GM21528 (cell line): ENCODE results near the gene IFI27L2.

Experiments used
- ATAC-seq: cut with Tn5 transposase; IDR thresholded peaks from one replicate; pipeline ENCODE4 v1.9.1; 2021; ENCODE audit warnings: mild to moderate bottlenecking, moderate library complexity; ENCODE audit not compliant: unreplicated experiment, low FRiP score

The IFI27L2 gene

DNA sequence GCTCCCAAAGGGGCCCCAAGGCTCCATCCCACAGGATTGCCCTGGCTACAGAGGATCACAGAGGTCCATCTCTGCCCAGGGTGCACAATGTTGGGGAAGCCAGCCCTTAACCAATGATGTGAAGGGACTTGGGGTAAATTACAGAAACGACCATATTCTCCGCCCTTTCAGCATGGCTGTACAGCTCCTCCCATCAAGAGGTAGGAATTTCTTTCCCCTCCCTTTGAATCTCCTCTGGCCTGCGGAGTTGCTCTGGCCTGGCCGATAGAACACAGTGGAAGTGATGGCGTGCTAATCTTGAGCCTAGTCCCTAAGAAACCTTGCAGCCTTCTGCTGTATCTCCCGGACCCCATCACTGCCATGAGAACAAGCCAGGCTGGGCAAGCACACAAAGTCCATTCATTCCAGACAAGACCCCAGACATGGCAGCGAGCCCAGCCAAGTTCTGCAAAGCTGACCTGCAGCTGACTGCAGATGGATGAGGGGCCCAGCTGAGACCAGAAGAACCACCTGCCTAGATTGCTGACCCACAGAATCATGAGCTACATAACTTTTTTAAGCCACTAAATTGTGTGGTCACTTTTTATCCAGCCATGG, 25.8 kb downstream of the IFI27L2 start:
- no peak for ATAC-seq

DNA sequence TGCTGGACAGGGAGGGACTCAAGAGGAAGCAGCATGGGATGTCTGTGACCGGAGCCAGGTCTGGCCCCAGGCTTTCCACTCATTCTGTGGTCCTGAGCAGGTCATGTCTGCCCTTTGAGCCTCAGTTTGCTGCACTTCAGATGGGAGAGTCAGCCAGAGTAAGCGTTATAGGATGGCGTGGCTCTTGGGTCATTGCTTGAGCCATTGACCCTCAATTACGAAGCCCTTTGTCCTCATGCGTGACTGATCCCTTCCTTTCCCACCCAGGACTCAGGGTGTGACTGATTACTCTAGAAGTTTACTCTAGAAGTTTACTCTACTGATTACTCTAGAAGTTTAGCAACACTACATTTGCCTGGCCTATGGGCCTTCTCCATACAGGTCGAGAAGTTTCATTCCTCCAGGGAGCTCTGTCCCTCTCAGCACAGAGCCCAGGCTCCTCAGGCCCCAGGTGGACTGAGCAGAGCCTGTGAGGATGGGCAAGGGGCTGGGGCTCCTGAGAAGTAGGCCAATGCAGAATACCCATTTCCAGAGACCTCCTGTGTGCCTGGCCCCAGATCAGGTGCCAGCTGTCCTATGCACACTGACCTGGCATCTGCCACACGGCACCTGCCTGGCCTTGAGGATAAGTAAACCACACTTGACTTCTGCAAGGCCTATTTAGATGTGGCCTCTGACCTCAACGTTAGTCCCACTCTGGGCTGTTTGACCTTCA, 26.5 kb downstream of the IFI27L2 start:
- ATAC-seq = no peak

DNA sequence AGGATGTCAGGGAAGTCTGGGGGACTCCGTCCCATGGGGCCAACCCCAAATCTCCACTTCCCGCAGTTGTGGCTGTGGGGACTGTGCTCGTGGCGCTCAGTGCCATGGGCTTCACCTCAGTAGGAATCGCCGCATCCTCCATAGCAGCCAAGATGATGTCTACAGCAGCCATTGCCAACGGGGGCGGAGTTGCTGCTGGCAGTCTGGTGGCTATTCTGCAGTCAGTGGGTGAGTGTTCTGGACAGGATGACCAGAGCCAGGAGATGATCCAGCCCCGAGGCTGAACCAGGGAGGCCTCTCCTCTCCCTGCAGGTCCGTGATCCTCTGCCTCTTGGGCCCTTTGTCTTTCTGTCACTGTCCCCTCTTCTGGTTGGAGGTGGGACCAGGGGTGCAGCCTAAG, 27.7 kb downstream of the IFI27L2 start:
- ATAC-seq = no peak

DNA sequence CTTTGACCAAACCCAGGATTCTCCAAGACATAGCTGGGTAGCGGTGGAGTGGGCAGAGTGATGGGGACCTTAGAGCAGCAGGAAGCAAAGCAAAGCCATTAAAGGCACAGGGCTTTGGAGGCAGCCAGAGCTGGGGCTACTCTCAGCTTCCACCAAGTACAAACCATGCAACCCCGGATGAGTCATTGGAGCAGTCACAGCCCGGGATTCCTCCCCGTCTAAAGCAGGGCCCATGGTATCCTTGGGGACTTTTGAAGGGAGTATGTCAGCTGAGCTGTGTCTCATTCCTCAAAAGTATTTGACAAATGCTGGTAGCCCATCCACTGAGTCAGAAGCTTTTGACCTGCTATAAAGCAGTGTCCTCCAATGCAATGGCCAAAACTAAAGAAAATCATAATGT, 28.6 kb downstream of the IFI27L2 start:
- ATAC-seq = no peak

DNA sequence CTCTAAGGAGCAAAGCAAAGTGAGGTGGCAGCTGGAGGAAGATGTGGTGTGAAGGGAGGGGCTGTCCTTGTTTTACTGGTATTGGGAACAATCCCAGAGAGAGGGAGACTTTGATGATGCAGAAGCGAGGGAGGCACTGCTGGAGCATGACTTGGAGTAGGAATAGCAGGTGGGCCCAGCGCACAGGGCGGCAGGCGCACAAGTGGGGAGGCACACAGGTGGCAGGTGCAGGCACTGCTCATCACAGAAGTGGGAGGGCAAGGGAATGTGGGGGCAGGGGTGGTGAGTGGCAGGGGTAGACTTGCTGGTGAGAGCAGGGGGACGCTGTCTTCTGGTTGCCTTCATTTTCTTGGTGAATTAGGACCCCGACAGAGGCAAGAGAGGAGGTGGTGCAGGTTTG, 30.4 kb downstream of the IFI27L2 start:
- no peak for ATAC-seq

DNA sequence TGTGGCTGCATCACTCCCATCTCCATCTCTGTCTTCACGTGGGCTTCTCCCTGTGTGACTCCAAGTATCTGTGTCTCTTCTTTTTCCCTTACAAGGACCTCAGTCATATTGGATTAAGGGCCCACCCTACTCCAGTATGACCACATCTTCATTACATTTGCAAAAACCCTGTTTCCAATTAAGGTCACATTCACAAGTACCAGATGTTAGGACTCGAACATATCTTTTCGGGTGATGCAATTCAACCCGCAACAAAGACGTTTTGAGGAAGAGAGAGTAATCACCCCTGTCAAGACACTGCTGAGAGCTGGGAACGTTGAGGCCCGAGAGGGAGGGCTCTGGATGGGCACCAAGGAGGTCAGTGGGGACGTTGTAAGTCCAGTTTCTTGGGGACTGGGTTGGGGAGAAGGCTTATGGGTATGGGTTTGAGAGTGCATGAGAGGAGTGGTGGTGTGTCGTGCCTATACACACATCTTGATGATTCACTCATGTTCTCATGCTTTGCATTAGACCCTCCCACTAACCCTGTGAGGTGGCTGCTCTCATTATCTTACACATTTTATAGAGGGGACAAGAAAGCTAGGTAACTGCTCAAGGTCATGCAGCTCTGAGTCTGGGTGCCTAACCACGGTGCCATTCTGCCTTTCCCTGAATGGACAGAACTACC, 30.9 kb downstream of the IFI27L2 start:
- ATAC-seq = no peak

DNA sequence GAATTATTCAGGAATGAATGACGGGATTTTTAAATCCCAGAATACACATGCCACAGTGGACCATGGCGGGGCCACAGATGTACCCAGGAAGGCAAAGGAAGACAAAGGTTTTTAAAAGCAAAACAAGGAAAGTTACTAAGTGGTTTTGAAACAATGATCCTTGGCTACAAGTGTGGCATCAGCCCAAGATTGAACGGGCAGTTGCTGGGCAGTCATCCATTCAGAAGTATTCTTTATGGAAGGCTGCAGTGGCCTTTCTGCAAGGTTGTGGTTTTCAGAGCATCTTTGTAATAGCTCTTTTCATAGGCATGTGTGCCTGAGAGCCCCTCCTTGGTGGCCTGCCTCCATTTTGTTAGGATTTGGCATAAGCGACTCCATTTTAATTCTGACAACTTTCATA, 32.3 kb downstream of the IFI27L2 start:
- no peak for ATAC-seq

DNA sequence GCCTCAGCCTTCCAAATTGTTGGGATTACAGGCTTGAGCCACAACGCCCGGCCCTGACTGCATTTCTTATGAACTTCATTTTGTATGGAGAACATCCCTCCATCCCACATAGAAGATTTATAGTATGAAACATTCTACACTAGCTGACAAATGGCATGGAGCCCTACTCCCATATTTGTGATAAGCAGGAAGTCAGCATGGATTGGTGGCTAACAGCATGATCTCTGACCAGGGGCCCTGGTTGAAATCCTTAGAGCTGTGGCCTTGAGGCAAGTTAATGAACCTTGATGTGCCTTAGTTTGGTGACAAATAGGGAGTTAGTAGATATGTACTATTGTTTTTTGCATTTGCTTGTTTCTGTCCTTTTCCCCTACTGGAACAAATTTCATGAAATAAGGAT, 36.0 kb downstream of the IFI27L2 start:
- ATAC-seq = no peak

DNA sequence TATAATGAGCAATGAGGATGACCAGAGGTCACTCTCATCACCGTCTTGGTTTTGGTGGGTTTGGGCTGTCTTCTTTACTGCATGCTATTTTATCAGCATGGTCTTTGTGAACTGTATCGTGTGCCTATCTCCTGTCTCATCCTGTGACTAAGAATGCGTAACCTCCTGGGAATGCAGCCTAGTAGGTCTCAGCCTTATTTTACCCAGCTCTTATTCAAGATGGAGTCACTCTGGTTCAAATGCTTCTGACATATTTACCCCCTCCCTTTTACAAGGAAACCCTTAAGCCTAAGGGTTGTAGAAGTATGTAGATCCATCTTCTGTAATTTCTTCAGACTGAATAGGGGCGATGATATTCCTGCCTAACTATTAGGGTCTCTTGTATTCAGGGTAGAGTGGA, 39.9 kb downstream of the IFI27L2 start:
- ATAC-seq = no peak

DNA sequence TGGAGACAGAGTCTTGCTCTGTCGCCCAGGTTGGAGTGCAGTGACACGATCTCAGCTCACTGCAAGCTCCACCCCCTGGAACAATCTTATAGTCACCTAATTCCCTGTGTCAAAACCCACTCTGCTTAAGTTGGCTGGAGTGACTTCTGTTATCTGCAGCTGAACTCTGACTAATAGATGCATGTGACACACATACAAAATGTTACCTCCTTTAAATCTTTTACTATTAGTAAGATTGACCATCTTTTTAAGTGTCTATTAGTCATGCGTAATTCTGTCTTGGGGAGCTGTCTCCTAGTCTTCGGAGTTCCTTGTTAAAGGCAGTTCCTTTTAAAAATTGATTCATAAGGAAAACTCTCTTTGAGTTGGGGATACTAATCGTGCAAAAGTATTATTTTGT, 40.9 kb downstream of the IFI27L2 start:
- ATAC-seq = no peak

DNA sequence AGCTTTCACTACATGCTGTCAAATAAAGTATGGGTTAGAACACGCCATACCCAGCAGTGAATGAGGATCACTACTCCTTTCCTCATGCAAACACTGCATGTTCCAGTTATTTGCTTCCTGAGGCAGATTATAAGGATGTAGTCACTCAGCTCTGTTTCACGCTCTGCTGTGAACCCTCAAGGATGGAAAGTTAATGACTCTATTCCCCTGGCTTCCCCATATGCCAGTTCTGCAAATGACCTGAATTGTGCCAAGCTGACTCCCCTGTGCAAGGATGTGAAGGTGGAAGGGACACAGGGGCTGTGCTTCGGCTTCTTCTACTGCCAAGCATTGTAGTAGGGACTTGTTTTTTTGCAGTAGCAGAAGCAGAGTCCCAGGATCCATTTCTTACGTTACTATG, 41.5 kb downstream of the IFI27L2 start:
- no peak for ATAC-seq

DNA sequence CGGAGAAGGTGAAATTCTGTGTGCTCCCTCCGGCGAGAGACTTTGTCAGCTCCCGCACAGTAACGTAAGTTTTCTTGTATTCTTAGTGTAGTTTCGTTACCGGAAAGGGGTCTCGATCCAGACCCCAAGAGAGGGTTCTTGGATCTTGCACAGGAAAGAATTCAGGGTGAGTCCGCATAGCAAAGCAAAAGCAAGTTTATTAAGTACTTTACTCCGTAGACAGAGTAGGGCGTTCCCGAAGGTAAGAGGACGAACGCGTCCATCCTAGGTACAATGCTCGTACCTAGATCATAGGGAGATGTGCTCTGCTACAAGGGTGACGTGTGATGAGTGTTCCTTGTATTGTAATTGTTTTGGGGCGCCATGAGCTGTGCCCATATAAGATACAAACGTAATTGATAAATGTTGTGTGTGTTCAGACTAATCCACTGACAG, 48.0 kb downstream of the IFI27L2 start:
- peak; percentile 32 for ATAC-seq

DNA sequence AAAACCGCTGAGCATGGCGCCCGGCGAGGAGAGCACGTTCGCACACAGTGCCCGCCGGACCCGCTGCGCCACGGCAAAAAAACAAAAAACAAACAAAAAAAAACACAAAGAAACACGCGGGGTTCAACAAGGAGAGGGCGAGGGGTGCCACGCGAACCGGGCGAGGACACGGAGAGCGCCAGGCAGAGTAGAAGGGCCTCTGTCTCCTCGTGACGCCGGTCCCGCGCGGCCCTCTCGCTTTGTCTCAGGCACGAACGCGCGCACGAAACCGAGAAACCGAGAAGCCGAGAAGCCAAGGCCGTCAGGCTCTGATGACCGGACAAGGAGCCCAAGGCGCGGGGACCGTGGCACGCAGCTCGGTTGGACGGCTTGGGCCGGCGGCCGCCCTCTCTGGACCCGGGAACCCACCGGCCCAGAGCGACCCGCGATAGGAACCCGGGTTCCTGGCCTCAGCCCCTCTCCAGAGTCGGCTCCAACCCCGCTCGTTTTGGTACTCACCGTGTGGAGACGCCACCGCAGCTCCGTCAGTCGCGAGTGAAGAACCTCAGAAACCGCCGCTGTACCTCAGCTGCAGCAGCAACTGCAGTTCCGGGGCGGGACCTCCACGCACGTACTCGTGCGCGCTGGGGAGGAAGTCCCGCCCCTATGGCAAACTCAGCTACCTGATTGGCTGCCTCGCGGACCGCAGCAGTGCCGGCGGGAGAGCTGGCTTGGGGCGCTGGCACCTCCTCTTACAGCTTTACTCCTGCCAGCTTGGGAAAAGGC, 48.6 kb downstream of the IFI27L2 start, which contains the start of the genes DDX24 and IFI27L1:
TSS of gene DDX24 (minus strand) at position 582 of the 765 bp plus-strand sequence. CDS start 1,460 bp downstream, outside the sequence.
TSS of gene IFI27L1 (plus strand) at position 690 of the 765 bp plus-strand sequence. CDS start 15,628 bp downstream, outside the sequence.
- peak; percentile 98 for ATAC-seq

DNA sequence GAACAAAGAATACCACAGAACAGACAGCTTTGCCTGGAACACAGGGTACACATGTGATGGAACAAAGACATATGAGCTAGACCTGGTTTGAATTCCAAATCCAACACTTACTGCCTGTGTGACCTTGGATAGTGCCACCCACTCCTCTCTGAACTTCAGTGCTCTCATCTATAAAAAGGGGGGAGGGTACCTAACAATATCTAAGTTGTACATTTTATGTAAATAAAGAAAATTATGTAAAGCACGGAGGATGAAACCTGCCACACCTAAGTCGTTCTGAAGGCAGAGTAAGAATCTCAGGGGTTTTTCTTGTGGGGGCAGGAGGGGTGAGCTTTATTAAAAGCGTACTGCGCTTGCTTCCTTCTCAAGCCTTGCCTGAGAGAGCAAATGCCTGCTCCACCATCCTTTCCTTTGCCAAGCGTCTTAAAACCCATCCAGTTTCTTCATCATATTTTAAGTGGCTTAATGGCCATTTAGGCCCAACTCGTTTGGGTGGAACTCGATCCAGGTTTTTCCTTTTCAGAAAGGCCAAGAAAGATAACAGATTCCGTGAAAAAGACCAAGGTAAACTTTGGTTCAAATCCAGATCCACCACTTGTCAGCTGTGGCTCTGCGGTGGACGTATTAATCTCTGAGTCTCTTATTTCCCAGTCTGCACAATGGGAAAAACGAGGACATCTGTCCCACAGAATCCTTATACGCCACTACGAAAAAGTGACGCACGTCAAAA, 49.3 kb downstream of the IFI27L2 start:
- ATAC-seq = no peak

DNA sequence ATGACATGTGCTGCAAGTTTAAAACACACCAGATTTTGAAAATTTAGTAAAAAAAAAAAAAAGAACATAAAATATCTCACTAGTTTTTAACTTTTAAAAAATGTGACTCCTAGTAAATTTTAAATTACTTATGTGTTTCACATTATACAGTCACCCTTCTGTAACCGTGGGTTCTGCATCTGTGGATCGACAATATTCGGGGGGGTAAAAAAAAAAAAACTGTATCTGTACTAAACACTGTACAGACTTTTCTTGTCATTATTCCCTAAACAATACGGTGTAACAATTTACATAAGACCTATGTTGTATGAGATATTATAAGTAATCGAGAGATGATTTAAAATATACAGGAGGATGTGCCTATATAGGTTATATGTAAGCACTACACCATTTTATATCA, 51.6 kb downstream of the IFI27L2 start:
- no peak for ATAC-seq
